ENCODE measurements around the gene JAKMIP2. TPM values are rescaled to one million over a fixed set of nuclear protein-coding genes. Genes with fewer than 3 reads are reported as not detected.
A peak's percentile ranks its signal among the peaks of the same experiment; 100 is the strongest.

JAKMIP2 gene
- polyA plus RNA-seq, 3 donors from 2014 or later: 1.5 to 18.4 (median 5.4) TPM

DNA sequence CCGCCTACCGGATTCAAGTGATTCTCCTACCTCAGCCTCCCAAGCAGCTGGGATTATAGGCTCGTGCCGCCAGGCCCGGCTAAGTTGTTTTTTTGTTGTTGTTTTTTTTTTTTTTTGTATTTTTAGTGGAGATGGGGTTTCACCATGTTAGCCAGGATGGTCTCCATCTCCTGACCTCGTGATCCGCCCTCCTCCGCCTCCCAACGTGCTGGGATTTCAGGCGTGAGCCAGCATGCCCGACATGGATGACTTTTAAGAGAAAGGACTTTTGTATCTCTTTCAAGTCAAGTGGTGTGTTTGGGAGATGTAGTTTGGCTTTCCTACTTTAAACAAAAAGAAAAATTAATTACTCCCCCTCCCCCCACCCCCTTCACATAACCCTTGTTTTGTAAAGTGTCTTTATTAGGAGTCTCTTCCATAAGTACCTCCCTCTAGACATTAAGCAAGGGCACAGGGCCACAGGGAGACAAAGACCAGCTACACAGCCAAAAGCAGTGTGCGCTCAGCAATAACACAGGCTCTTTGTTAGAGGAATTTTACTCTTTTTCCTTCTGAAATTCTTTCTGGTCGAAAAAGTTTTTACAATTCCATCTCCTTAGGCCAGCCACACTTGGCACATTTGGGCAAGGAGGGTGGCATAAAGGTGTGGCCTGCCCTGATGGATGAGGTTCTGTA is 31.2 kb downstream of the JAKMIP2 start:
- Mint-ChIP-seq H3K9me3 (no peaks in the 10 kb centered on the region), H3K27ac (no peak overlapping the region), H3K36me3 (peaks cover 0 to 19% (median 6%) of the 10 kb centered on the region in 3 donors)

DNA sequence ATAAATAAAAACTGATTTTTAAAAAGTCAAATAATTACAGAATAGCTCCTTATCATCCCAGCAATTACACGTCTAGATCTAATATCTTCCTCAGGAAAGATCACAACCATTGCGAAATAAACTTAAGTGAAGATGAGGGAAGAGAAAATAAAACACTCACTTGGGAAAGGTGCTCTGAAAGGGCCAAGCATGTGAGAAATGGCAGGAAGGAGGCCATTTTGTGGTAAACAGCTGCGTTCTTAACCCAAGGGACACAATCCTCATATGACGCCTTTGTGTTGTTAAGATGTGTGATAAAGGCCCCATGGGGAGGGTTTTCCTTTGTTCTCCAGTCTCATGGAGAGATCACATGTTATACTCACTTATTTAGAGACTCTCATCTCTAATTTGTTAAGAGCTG is 32.5 kb downstream of the JAKMIP2 start:
- Mint-ChIP-seq H3K4me1 (peaks cover 40 to 55% of the 10 kb centered on the region in 2 donors), H3K27ac (peak overlapping the region in 1 of 6 donors; percentile 47), H3K27me3 (ENCODE audit: low read depth in 3 of 3) (peaks cover 0 to 2% (median 0%) of the 10 kb centered on the region in 3 donors), H3K9me3 (no peaks in the 10 kb centered on the region), H3K4me3 (no peak overlapping the region), H3K36me3 (peaks cover 0 to 25% (median 6%) of the 10 kb centered on the region in 3 donors)
- no peak for DNase-seq

More for the DNA sequence above, 31.2 kb downstream of the JAKMIP2 start:
- Mint-ChIP-seq H3K4me1 (peaks cover 41 to 46% of the 10 kb centered on the region in 2 donors), H3K27me3 (ENCODE audit: low read depth in 3 of 3) (peaks cover 0 to 2% (median 0%) of the 10 kb centered on the region in 3 donors), H3K4me3 (no peak overlapping the region)
- no peak for DNase-seq

- H3K4me1 Mint-ChIP-seq: peaks cover 40 to 52% of the 10 kb centered on the region in 2 donors
- peaks cover 0 to 26% (median 6%) of the 10 kb centered on the region in 3 donors for H3K36me3 Mint-ChIP-seq
- no peak for DNase-seq
- H3K27me3 Mint-ChIP-seq (ENCODE audit: low read depth in 3 of 3): peaks cover 0 to 2% (median 0%) of the 10 kb centered on the region in 3 donors
- H3K4me3 Mint-ChIP-seq: no peak overlapping the region
- H3K9me3 Mint-ChIP-seq: no peaks in the 10 kb centered on the region
- no peak overlapping the region for H3K27ac Mint-ChIP-seq
Observed at GRCh38 chr5:147748590-147748989, 33.9 kb downstream of the JAKMIP2 start.

- no peak for DNase-seq
Observed at GRCh38 chr5:147746986-147747385, 35.5 kb downstream of the JAKMIP2 start.

DNA sequence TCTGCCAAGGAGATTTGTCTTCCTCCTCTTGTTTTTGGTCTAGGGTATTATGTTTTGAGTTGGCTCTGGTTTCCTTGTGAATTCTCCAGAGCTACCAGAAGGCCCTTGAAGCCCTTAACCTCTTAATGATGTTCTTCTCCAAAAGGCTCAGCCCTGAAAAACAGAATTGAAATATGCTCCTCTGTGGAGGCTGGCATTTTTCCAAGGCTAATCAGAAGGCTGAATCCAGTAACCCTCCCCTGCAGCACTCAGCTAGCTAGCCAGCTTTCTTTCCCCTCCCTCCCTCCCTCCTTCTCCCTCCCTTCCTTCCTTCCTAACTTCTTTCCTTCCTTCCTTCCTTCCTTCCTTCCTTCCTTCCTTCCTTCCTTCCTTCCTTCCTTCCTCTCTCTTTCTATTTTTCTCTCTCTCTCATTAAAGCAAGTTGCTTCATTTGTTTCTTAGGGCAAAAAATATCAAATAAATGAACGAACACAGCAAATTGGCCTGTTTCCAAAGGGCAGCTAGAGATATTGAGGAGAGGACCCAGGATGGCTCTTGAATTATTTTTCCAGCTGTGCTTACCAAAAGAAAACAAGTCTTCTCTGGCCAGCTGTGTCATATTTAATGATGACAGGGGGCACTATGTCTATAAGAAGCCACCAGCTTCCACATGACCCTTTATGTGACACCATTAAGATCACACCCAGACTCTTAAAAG is 38.7 kb downstream of the JAKMIP2 start:
- H3K27ac Mint-ChIP-seq: peak overlapping the region in 2 of 6 donors; percentile 56 to 66

More at GRCh38 chr5:147746986-147747385, 35.5 kb downstream of the JAKMIP2 start:
- peaks cover 0 to 2% (median 0%) of the 10 kb centered on the region in 3 donors for H3K27me3 Mint-ChIP-seq (ENCODE audit: low read depth in 3 of 3)
- H3K4me3 Mint-ChIP-seq: no peak overlapping the region
- H3K36me3 Mint-ChIP-seq: peaks cover 0 to 20% (median 5%) of the 10 kb centered on the region in 3 donors
- no peak overlapping the region for H3K27ac Mint-ChIP-seq
- peaks cover 35 to 40% of the 10 kb centered on the region in 2 donors for H3K4me1 Mint-ChIP-seq
- no peaks in the 10 kb centered on the region for H3K9me3 Mint-ChIP-seq

GRCh38 chr5:147743012-147743411 is 39.5 kb downstream of the JAKMIP2 start:
- no peak overlapping the region for H3K27ac Mint-ChIP-seq
- peaks cover 0 to 7% (median 0%) of the 10 kb centered on the region in 3 donors for H3K36me3 Mint-ChIP-seq
- no peaks in the 10 kb centered on the region for H3K27me3 Mint-ChIP-seq (ENCODE audit: low read depth in 3 of 3)
- peaks cover 26 to 35% of the 10 kb centered on the region in 2 donors for H3K4me1 Mint-ChIP-seq
- no peaks in the 10 kb centered on the region for H3K9me3 Mint-ChIP-seq
- DNase-seq: no peak
- H3K4me3 Mint-ChIP-seq: no peak overlapping the region

More for the DNA sequence above, 38.7 kb downstream of the JAKMIP2 start:
- H3K4me1 Mint-ChIP-seq: peaks cover 25 to 26% of the 10 kb centered on the region in 2 donors
- no peaks in the 10 kb centered on the region for H3K9me3 Mint-ChIP-seq
- no peak overlapping the region for H3K4me3 Mint-ChIP-seq
- H3K36me3 Mint-ChIP-seq: peaks cover 0 to 7% (median 0%) of the 10 kb centered on the region in 3 donors
- peaks cover 0 to 1% (median 0%) of the 10 kb centered on the region in 3 donors for H3K27me3 Mint-ChIP-seq (ENCODE audit: low read depth in 3 of 3)
- no peak for DNase-seq

GRCh38 chr5:147742151-147742550 is 40.4 kb downstream of the JAKMIP2 start:
- Mint-ChIP-seq H3K27ac (no peak overlapping the region), H3K9me3 (no peaks in the 10 kb centered on the region), H3K4me3 (no peak overlapping the region), H3K36me3 (peaks cover 0 to 7% (median 0%) of the 10 kb centered on the region in 3 donors), H3K4me1 (peaks cover 26 to 36% of the 10 kb centered on the region in 2 donors), H3K27me3 (ENCODE audit: low read depth in 3 of 3) (no peaks in the 10 kb centered on the region)
- no peak for DNase-seq

DNA sequence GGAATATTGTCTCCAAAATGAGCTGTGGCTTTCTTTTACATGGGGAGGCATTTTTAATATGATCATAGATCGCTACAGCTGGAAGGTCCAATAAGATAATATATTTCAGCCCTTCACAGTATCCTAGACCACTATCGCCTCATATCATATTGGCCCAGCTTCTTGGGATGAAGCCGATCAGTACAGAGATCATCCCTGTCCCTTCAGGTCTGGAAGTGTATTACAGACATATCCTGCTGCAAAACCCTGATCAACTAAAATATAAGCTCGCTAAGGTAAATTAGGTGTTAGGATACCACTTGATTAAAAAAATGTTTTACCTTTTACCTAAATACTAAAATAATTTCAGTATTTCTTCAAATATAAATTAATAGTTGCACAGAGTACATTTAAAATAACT is 41.7 kb downstream of the JAKMIP2 start:
- Mint-ChIP-seq H3K36me3 (peaks cover 0 to 7% (median 0%) of the 10 kb centered on the region in 3 donors), H3K27me3 (ENCODE audit: low read depth in 3 of 3) (no peaks in the 10 kb centered on the region), H3K9me3 (no peaks in the 10 kb centered on the region), H3K27ac (no peak overlapping the region), H3K4me3 (no peak overlapping the region), H3K4me1 (peaks cover 26 to 37% of the 10 kb centered on the region in 2 donors)
- no peak for DNase-seq

GRCh38 chr5:147737921-147738320 is 44.6 kb downstream of the JAKMIP2 start:
- no peaks in the 10 kb centered on the region for H3K36me3 Mint-ChIP-seq
- DNase-seq: no peak
- no peaks in the 10 kb centered on the region for H3K9me3 Mint-ChIP-seq
- H3K27me3 Mint-ChIP-seq (ENCODE audit: low read depth in 3 of 3): no peaks in the 10 kb centered on the region
- no peak overlapping the region for H3K27ac Mint-ChIP-seq
- H3K4me3 Mint-ChIP-seq: no peak overlapping the region
- peaks cover 31 to 34% of the 10 kb centered on the region in 2 donors for H3K4me1 Mint-ChIP-seq

GRCh38 chr5:147735621-147736125 is 46.9 kb downstream of the JAKMIP2 start:
- peaks cover 0 to 5% (median 0%) of the 10 kb centered on the region in 3 donors for H3K36me3 Mint-ChIP-seq
- peaks cover 35 to 38% of the 10 kb centered on the region in 2 donors for H3K4me1 Mint-ChIP-seq
- H3K9me3 Mint-ChIP-seq: no peaks in the 10 kb centered on the region
- peak overlapping the region in 1 of 5 donors; percentile 37 for H3K4me3 Mint-ChIP-seq
- no peaks in the 10 kb centered on the region for H3K27me3 Mint-ChIP-seq (ENCODE audit: low read depth in 3 of 3)
- no peak for DNase-seq
- H3K27ac Mint-ChIP-seq: peak overlapping the region in 1 of 6 donors; percentile 80

DNA sequence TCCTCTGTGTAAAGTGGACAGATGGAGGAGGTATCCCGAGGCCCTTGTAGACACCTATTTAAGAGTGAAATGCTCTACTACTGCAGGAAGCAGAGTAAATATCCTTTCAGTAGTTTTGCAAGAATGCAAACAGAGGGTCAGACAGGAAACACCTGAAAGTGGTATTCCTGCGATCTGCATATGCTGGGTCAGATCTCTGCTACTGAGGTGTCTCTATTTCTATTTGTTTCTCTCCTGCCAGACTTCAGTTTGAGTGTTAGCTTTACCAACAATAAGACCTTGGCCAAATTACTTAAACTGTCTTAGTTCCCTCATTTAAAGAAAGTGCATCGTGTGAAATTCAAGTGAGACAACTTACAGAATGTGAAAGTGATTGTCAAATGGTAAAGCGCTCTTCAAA is 47.6 kb downstream of the JAKMIP2 start:
- no peak for DNase-seq
- H3K9me3 Mint-ChIP-seq: no peaks in the 10 kb centered on the region
- peaks cover 0 to 5% (median 0%) of the 10 kb centered on the region in 3 donors for H3K36me3 Mint-ChIP-seq
- peaks cover 0 to 2% (median 2%) of the 10 kb centered on the region in 3 donors for H3K27me3 Mint-ChIP-seq (ENCODE audit: low read depth in 3 of 3)
- H3K4me1 Mint-ChIP-seq: peaks cover 30 to 36% of the 10 kb centered on the region in 2 donors
- H3K4me3 Mint-ChIP-seq: peak overlapping the region in 3 of 5 donors; percentile 7 to 37 (median 34)
- peak overlapping the region in 5 of 6 donors; percentile 7 to 80 (median 58) for H3K27ac Mint-ChIP-seq

GRCh38 chr5:147733075-147733474 is 49.5 kb downstream of the JAKMIP2 start:
- H3K4me3 Mint-ChIP-seq: no peak overlapping the region
- peaks cover 24 to 26% of the 10 kb centered on the region in 2 donors for H3K4me1 Mint-ChIP-seq
- H3K36me3 Mint-ChIP-seq: peaks cover 7 to 9% (median 7%) of the 10 kb centered on the region in 3 donors
- H3K27ac Mint-ChIP-seq: no peak overlapping the region
- H3K9me3 Mint-ChIP-seq: no peaks in the 10 kb centered on the region
- H3K27me3 Mint-ChIP-seq (ENCODE audit: low read depth in 3 of 3): peaks cover 0 to 2% (median 2%) of the 10 kb centered on the region in 3 donors
- DNase-seq: no peak

DNA sequence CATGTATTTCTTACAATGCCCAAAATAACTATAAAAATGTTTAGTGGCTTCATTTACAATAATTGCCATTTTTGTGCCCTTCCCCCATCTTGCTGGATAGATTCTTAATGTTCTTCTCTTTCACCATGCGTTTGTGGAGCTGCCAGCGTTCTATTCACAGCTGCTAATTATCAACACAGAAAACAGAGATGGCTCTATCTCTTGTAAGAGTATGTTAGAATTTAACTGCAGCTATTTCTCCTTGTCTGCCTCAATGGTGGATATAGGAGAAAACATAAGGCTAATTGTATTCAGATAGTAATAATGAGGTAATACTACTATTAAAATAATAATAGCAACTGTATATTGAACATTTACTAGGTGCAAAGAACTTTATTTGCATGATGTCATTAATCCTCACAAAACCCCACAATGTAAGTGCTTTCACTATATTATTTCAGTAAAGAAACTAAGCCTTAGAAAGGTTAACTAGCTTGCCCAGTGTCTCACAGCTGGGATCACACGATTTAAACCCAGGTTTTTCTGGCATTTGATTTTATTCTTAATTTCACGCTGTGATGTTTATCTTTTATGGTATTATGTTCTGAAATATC is 50.1 kb downstream of the JAKMIP2 start:
- H3K4me1 Mint-ChIP-seq: peaks cover 23 to 24% of the 10 kb centered on the region in 2 donors
- DNase-seq: no peak
- peaks cover 0 to 2% (median 2%) of the 10 kb centered on the region in 3 donors for H3K27me3 Mint-ChIP-seq (ENCODE audit: low read depth in 3 of 3)
- no peak overlapping the region for H3K27ac Mint-ChIP-seq
- H3K4me3 Mint-ChIP-seq: no peak overlapping the region
- peaks cover 10 to 14% (median 12%) of the 10 kb centered on the region in 3 donors for H3K36me3 Mint-ChIP-seq
- no peaks in the 10 kb centered on the region for H3K9me3 Mint-ChIP-seq

Data from immature natural killer cell (primary cell).